ENCODE measurements around the gene ENHO.
"Not testable (repeated sequence)": the region's sequence is repeated elsewhere in the genome, so short reads cannot be mapped to it uniquely, and the experiment has no call there.

Gene ENHO

GRCh38 chr9:34555500-34555899 is 32.7 kb upstream of the ENHO start:
- DNase-seq (ENCODE audit: low spot score), result no peak

- DNase-seq (ENCODE audit: low spot score), result no peak
Measured at GRCh38 chr9:34555002-34555348, 32.2 kb upstream of the ENHO start.

DNA sequence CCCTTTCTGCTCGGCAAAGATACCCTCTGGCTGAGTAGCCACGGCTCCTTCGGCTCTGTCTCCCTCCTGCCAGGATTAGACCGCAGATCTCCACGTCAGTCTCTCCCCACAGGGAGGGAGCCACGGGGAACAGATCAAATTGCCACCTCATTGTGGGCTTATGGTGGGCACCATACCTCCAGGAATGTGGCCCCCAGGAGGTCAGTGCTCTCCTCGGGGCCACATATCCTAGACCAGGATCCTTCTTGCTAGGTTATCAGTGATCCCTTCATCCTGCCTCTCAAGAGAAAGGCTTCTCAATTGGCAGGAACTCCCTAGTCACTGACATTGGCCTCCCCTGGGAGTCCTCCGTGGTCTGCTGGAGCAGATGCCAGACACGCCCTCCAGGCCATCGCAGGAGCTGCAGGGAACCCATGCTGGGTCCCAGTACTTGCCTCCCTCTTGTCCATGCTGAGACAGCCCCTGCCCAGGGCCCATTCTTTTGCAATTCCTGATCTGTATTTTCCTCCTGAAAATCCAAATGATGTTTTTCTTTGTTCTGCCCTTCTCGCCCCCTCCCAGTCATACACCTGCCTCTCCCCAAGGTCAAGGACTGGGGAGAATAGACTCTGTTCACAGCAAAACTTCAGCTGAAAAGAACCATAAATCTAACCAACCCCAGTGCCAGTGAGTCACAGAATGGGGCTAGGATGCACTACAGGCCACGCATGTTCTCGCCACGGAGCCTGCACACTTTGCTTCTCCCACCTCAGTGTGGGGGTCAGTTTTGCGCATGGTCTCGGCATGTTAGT is 31.6 kb upstream of the ENHO start:
- DNase-seq (ENCODE audit: low spot score), result no peak

DNA sequence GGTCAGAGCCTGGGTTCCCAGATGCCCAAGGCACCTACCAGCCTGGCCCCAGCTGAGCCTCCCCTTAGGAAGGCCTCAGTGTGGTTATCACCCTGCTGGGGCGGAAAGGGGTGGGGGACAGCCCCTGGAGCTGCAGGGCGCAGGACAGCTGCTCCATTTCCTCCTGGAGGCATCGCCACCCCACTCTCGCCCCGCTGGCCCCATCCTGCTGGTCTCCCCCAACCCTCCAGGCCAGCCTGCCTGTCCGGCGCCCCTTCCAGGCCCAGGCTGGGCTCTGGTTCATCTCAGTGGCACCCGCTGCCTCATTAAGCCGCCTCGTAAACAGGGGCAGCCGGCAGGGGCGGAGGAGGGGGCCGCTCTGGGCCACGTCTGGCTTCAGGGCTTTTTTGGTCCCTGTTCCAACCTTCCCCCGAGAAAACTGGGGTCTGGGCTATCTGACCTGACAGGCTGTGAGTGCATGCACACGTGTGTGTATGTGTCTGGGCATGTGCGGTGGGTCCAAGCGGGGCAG is 30.8 kb upstream of the ENHO start:
- no peak for DNase-seq (ENCODE audit: low spot score)

GRCh38 chr9:34552986-34553385 is 30.2 kb upstream of the ENHO start:
- no peak for DNase-seq (ENCODE audit: low spot score)

- no peak for DNase-seq (ENCODE audit: low spot score)
Measured at GRCh38 chr9:34552606-34552981, 29.8 kb upstream of the ENHO start.

- DNase-seq (ENCODE audit: low spot score), result no peak
Measured at GRCh38 chr9:34551751-34552605, 29.2 kb upstream of the ENHO start.

DNA sequence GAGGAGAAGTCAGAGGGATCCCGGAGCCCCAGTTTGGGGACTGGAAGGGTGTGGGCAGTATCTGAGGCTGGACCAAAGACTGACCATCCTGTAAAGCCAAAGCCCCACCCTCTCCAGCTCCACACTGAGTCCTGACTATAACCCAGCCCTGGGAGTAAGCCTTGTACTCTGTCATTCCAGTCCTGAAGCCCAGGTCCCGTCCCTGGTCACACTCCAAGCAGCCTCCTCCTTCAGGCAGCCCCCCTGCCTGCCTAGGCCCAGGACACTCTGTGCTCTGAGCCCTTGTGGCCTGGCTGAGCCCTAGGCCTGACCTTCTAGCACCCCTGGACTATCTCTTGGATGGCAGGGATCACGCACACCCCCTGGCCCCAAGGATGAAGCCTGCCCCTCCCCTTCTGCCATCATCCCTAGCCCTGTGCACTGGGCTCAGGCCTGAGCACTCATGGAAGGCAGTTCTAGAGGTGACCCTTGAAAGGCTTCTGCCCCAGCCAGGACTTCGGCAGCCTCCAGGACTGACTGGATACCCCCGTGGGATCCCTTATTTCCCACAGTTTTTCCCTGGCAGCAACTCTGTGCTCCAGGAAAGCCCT is 28.0 kb upstream of the ENHO start:
- DNase-seq (ENCODE audit: low spot score), result no peak

DNA sequence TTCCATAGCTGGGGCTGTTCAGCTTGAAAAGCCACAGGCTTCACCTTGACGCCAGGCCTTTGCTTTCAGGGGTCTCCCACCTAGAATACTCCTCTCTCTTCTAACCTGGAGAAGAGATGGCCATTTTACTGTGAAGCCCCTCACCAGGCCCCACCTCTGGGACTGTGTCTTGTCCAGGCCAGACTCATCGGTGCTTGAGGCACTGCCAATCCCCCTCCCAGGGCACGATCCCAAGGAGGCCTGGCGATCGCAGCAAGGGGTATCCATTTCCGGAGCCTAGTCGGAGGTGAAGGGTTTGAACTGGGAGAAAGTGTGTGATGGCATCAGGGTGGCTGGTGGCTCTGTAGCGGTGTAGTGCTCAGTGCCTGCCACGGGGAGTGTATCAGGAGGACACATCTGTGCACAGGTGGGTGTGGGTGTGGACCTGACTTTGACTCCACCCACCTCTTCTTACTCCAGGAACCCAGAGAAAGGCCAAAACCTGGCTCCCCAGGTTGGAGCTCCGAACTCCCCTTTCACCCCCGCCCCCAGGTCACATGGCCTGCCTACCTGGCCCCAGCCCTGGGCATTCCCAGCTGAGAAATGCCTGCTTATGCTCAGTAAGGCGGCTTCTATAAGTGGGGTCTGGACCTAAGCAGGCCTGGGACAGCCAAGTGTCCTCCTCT is 27.4 kb upstream of the ENHO start:
- peak; percentile 39 for DNase-seq (ENCODE audit: low spot score)

DNA sequence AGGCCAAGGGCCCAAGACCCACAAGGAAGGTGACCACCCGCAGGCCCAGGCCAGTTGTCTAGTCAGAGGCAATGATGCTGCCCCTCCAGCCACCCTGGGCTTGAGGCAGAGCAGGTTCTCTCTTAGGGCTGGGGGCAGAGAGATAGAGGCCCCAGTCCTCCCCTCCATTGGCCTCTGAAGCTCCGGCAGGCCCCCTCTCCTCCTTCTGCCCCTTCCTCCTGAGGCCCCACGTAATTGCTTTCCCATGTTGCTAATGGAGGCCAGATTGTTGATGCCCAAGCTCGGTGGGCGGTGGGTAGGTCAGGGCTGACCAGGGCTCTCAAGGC is 26.6 kb upstream of the ENHO start:
- no peak for DNase-seq (ENCODE audit: low spot score)

GRCh38 chr9:34547960-34548611 is 25.3 kb upstream of the ENHO start:
- DNase-seq (ENCODE audit: low spot score), result peak; percentile 90

DNA sequence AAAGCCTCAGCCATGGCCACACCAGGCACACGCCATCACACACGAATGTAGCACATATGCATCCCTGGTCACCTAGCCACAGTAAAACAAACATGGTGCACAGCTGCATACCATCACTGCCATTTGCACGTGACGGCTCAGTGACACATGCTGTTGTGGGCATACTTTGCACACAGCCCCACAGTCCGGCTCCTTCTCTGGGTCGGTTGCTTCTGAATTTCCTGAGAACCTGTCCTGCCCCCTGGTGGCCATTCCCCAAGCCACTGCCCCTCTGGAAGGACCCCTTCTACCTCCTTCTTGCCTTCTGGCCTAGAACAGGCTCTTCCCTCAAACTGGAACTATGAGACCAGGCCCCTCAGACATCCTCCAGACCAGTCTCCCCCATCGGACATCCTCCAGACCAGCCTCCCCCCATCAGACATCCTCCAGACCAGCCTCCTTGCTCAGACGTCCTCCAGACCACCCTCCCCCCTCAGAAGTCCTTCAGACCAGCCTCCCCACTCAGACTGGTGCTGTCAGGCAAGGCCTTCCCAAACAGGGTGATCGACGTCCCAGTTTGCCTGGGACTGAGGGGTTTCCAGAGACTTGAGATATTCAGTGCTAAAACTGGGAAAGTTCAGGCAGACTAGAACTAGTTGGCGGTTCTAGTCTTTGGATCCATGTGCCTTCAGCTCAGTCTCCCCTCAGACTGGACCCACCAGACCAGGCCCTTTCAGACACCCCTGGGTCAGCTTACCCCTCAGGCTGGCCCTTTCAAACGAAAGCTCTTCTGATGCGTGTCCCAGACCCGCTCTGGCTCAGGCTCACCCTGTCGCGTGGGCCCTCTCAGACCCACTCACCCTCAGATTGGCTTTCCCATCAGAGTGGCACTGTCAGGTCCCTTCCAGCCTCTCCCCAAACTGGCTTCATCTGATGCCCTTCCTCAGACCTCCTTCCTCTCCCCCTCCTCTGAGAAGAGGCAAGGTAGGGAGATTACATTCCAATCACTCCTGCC is 24.3 kb upstream of the ENHO start:
- peak; percentile 88 for DNase-seq (ENCODE audit: low spot score)

- DNase-seq (ENCODE audit: low spot score), result no peak
Measured at GRCh38 chr9:34546102-34546833, 23.5 kb upstream of the ENHO start.

GRCh38 chr9:34545497-34545896 is 22.7 kb upstream of the ENHO start:
- peak; percentile 41 for DNase-seq (ENCODE audit: low spot score)

- no peak for DNase-seq (ENCODE audit: low spot score)
Measured at GRCh38 chr9:34544035-34544434, 21.2 kb upstream of the ENHO start.

DNA sequence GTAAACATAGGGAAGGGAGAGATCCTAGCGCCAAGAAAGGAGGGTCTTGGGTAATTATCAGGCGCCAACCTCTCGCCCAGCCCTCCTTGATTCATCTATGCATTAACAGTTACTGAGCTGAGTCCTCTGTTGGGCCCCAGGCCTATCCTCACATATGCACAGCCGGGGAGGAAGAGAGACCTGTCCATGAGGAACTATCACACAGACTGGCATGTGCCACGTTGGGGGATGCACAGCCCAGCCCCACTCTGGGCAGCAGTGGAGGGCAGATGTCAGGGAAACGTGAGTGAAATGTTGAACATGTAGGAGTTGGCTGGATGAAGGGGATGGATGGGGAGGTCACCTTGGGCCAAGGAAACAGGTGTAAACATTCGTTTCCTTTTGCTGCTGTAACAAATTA is 18.8 kb upstream of the ENHO start:
- DNase-seq (ENCODE audit: low spot score), result no peak

- no peak for DNase-seq (ENCODE audit: low spot score)
Measured at GRCh38 chr9:34540827-34541226, 18.0 kb upstream of the ENHO start.

- DNase-seq (ENCODE audit: low spot score), result no peak
Measured at GRCh38 chr9:34536685-34537084, 13.9 kb upstream of the ENHO start.

DNA sequence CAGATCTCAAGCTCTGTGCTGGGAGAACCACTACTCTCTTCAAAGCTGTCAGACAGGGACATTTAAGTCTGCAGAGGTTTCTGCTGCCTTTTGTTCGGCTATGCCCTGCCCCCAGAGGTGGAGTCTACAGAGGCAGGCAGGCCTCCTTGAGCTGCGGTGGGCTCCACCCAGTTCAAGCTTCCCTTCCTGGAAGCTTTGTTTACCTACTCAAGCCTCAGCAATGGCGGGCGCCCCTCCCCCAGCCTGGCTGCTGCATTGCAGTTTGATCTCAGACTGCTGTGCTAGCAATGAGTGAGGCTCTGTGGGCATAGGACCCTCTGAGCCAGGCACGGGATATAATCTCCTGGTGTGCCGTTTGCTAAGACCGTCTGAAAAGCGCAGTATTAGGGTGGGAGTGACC is 9.3 kb upstream of the ENHO start:
- not testable (repeated sequence) for DNase-seq (ENCODE audit: low spot score)

DNA sequence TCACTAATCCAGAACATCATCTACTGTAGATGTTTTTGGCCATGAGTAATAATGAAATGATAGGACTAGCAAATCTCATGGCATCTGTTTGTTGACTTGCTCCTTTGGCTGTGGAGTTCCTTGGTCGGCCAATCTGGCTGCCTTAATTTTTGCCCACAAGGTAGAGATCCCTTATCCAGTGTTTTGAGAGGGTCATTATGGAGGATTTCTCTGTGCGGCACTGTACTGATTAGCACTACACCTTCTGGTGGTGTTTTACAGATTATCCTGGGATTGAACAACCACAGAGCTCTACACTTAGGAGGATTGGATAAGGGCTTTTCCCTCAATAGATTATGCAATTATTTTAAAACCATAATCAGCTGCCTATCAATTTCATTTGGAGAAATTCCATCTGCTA is 3.2 kb upstream of the ENHO start:
- no peak for DNase-seq (ENCODE audit: low spot score)

All from ecto neural progenitor cell (in vitro differentiated cells).